H7 (cell line): ENCODE measurements around the gene EME1. TPM values are rescaled to one million over a fixed set of nuclear protein-coding genes. Genes with fewer than 3 reads are reported as not detected.
"Not testable (repeated sequence)": the region's sequence is repeated elsewhere in the genome, so short reads cannot be mapped to it uniquely, and the experiment has no call there.

Experiments used
- DNase-seq: peaks from one replicate; pipeline ENCODE4 v3.0.0; 2012
- H3K27me3 ChIP-seq: 2 replicates; pipeline ENCODE4 v1.6.0; 2011; ENCODE audit warnings: mild to moderate bottlenecking, low read length; ENCODE audit not compliant: control insufficient read depth, insufficient read depth
- H3K36me3 ChIP-seq: replicated peaks from 2 replicates; pipeline ENCODE4 v1.5.1; 2011; ENCODE audit warnings: low read length; ENCODE audit not compliant: control insufficient read depth, insufficient read depth
- H3K4me3 ChIP-seq: 2 replicates; pipeline ENCODE4 v1.5.1; 2011; ENCODE audit warnings: low read depth, mild to moderate bottlenecking, control low read depth, low read length, moderate library complexity; ENCODE audit not compliant: insufficient read depth
- total RNA-seq: library from RNA; depleted of rRNA; stranded (reverse); fragments of >200 nt; shearing (Covaris generic); gene quantifications from 2 replicates; pipeline ENCODE4 v1.2.3, GENCODE V29; 2014

EME1 gene
- total RNA-seq, 1 experiment from 2014 or later: 21.7 TPM

DNA sequence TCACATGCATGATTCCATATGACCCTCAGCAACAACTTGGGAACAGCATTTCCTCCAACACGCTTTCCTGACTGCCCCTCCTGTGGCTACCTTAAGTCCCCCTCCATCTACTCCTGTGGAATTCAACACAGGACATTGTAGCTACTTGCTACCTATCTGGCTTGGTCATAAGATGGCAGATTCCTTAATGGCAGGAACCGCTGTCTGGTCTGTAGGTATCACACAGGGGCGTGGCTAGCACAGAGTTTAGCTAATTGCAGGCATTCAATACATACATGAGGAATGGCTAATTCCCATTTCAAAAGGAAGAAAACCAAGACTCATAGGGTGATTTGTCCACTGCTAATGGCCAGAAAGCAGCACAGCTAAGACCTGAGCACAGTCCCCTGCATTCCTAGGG, 15.7 kb downstream of the EME1 start:
- Histone ChIP-seq H3K4me3 (no peak overlapping the region), H3K36me3 (peaks cover 62% of the 10 kb centered on the region), H3K27me3 (no peaks in the 10 kb centered on the region)
- no peak for DNase-seq

DNA sequence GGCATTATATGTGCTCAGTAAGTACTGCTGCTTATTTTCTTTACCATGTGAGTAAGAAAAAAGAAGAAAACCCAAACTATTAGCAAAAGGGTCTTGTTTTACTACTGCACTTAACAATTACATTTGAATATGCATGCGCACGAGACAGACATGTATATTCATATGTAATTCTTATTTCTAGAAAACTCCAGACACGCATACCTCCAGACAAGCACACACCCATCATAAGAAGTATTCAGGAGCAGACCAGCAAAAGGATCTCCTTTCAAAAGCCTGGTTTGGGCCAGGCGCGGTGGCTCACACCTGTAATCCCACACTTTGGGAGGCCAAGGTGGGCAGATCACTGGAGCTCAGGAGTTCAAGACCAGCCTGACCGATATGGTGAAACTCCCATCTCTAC, 16.5 kb downstream of the EME1 start:
- Histone ChIP-seq H3K4me3 (no peak overlapping the region), H3K27me3 (no peaks in the 10 kb centered on the region), H3K36me3 (peaks cover 67% of the 10 kb centered on the region)
- no peak for DNase-seq

DNA sequence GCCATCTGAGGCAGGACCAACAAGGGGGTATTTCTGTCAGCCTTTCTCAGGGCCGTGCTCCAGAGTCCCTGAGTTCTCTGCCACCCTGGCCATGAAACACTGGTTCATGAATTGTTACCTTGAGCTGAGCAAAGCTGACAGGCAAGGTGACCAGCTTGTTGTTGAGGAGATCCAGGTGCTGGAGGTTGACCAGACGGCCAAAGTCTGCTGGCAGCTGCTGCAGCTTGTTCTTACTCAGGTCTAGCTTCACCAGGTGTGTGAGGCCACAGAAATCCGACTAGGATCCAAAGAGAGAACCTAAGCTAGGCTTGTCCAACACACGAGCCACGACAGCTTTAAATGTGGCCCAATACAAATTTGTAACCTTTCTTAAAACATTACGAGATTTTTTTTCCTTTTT, 19.6 kb downstream of the EME1 start:
- Histone ChIP-seq H3K4me3 (no peak overlapping the region), H3K27me3 (no peaks in the 10 kb centered on the region), H3K36me3 (peaks cover 48% of the 10 kb centered on the region)
- DNase-seq: no peak

DNA sequence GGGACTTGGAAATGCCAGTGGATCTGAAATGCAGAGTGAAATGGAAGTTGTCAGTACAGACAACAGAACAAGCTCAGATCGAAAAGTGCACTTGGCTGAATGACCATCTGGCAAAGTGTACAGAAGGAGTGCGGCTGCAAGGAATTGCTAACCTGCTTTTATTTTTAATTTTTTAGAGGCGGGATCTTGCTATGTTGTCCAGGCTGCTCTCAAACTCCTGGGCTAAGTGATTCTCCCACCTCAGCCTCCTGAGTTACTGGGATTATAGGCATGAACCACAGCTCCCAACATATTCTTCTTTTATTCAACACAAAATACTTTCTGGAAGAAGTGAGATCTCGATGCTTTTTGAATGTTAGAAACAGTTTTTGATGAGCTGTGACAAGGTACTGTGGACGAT, 20.7 kb downstream of the EME1 start:
- H3K27me3 ChIP-seq: no peaks in the 10 kb centered on the region
- no peak overlapping the region for H3K4me3 ChIP-seq
- DNase-seq: no peak
- H3K36me3 ChIP-seq: peaks cover 42% of the 10 kb centered on the region

DNA sequence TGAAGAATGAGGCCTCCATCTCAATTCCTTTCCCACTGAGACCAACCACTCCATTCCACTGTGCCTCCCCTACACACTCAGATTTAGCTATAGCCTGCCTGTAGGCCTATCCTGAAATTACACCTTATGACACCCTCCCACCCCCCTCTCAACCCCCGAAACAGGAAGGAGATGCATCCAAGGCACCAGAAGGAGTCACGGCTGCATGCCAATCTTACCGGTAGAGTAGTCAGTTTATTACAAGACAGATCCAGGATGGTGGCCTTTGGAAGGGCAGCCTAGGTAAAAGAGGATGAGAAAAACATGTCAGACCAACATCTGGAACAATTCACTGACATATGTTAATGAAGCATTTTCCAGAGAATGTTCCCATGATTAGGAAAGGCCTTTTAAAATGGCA, 21.7 kb downstream of the EME1 start:
- H3K4me3 ChIP-seq: no peak overlapping the region
- H3K27me3 ChIP-seq: no peaks in the 10 kb centered on the region
- peaks cover 39% of the 10 kb centered on the region for H3K36me3 ChIP-seq
- no peak for DNase-seq

DNA sequence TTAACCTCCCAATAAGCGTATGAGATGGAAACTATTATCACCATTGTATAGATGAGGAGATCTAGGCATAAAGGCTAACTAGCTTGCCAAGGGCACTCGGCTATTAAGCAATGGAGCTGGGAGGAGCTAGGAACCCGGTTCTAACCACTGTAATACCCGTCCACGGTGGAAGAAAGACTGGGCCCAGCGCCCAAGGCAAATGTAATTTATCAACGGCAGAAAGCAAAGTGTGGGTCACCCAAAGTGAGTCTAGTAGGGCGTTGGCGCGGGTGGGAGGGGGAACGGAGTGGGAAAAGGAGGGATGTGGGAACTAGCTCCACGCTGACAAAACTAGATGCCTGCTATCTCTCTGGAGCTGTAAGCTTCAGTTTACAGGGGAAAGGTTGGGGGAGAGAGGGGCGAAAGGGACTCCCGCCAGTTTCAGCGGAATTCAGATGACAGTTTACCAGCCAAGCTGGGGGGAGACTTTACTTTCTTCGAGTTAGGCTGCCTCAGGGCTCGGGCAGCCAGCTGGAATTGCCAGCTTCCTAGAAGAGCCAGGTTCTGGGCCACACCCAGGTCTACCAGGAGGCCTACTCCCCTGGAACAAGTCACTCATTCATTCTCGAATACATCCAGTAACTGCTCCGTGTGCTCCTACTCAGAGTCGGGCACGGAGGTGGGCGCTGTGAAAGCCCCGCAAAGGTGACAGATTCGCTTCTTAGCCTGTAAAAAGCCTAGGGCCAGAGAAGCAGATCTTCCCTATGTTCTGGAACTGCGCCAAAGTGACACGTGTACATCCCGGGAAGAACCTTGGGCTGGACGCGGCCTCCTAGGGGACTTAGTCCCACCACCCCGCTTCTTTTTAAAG, 23.5 kb downstream of the EME1 start:
- Histone ChIP-seq H3K36me3 (peaks cover 31% of the 10 kb centered on the region), H3K4me3 (peak overlapping the region; percentile 87)
- DNase-seq: peak; percentile 48

DNA sequence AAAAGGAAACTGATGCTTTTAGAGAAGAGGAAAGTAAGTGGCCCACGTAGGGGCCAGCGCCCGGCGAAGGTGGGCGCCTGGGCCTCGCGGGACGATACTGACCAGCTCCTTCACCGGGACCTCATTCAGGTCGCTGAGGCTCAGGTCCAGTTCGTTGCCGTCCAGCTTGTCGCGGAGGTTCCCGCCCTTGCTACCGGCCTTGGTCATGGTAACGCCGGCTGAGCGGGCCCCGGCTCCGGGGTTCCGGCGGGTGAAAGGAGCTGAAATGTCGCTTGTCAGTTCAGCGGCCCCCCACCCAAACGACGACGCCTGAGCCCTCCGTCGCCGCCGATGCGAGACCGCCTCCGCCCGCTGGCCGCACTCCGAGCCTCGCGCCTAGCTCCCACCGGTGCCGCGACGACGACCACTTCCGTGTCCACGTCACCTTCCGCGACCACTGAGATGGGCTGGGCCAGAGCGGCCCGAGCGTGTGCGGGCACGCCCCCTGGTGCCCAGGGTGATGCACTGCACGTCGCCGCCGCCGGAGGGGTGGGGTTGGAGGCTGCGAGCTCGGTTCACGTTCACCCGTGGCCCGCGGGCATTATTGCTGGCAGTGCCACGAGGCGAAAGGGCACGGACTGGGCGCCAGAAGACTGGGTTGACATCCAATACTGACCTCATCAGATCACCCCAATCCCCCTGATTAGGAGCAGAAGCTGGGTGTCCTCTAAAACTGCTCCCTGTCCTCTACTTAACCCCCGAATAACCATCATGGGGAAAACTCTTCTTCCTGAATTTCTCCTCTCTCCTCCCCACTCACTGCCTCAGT, 24.3 kb downstream of the EME1 start, which contains the start of gene LRRC59:
LRRC59 (minus strand) TSS at position 413 of the 808 bp plus-strand sequence; CDS start at position 207, 206 bp downstream.
- Histone ChIP-seq H3K4me3 (peak within 1 kb of the TSS; percentile 87), H3K27me3 (no peaks in the 10 kb centered on the region), H3K36me3 (peaks cover 25% of the 10 kb centered on the region)
- peak; percentile 95 for DNase-seq

More for the DNA sequence above, 23.5 kb downstream of the EME1 start:
- H3K27me3 ChIP-seq: no peaks in the 10 kb centered on the region

DNA sequence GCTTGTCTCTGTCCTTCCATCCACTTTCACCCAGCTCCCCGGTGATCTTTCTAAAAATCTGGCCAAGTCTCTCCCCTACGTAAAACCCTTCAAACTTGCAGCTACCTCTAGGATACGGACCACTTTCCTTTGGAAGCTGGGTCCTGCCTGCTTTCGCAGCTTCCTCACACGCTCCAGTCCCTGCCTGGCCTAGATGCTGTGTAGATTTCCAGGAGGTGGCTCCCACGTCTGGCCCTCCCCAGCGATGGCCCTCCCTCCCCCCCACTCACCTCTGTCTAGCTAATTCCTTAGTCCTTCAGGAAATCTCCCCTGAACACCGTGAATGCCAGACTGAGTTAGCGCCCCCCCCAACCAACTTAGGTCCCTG, 24.9 kb downstream of the EME1 start:
- peaks cover 19% of the 10 kb centered on the region for H3K36me3 ChIP-seq
- H3K27me3 ChIP-seq: no peaks in the 10 kb centered on the region
- DNase-seq: no peak
- peak overlapping the region; percentile 87 for H3K4me3 ChIP-seq

DNA sequence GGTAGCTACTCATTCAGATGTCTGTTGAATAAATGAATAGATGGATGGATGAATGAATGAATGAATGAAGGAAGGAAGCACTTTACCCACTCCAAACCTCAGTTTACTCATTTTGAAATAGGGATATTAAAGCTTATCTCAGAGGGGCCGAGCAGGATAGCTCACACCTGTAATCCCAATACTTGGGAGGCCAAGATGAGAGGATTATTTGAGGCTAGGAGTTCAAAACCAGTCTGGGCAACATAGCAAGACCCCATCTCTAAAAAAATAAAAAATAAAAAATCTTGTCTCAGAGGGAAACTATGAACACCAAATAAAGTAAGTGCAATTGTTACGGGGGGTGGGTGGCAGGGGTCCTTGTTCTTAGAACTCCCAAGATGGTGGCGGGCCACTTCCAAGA, 25.6 kb downstream of the EME1 start:
- H3K27me3 ChIP-seq, DNase-seq, H3K4me3 ChIP-seq: not testable (repeated sequence)
- peaks cover 11% of the 10 kb centered on the region for H3K36me3 ChIP-seq

DNA sequence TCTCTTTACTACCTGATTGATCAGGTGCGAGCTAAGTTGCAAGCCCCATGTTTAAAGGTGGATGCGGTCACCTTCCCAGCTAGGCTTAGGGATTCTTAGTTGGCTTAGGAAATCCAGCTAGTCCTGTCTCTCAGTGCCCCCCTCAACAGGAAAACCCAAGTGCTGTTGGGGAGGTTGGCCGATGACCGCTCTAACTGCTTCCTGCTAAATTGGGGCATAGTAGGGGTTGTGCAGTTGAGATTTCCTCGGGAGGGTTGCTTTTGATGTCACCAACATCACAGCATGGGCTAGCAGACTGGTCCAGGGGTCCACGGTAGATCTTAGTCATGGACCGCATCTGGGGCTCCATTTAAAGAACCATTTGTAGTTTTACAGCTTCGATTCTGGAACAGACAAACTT, 26.6 kb downstream of the EME1 start:
- not testable (repeated sequence) for H3K36me3 ChIP-seq, DNase-seq, H3K4me3 ChIP-seq, H3K27me3 ChIP-seq

DNA sequence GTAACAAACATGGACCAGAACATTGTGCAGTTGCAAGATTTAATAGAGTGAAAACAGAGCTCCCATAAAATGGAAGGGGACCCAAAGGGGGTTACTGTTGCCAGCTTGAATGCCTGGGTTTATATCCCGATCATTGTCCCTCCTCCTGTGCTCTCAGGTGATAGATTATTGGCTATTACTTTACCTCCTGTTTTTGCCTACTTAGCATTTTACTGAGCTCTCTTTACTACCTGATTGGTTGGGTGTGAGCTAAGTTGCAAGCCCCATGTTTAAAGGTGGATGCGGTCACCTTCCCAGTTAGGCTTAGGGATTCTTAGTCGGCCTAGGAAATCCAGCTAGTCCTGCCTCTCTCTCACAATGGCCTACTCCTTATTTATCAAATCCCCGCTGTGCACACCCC, 32.3 kb downstream of the EME1 start:
- not testable (repeated sequence) for H3K27me3 ChIP-seq, H3K4me3 ChIP-seq, H3K36me3 ChIP-seq, DNase-seq

DNA sequence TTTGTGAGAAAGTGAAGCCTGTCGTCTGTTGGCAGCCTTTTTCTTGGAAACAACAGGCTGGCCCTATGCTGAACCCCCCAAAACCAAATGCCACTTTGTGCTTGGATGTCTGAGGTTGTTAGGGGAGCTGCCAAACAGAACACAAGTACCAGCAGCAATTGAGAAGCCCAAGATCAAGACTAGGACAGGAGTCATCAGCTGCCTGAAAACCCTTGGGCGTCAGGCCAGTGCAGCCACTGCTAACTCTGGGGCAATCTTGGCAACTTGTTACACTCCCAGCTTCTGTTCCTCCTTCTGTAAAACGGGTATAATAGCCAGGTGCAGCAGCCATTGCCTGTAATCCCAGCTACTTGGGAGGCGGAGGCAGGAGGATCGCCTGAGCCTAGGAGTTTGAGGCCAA, 33.5 kb downstream of the EME1 start:
- Histone ChIP-seq H3K27me3 (no peaks in the 10 kb centered on the region), H3K36me3 (no peaks in the 10 kb centered on the region), H3K4me3 (no peak overlapping the region)
- DNase-seq: no peak

DNA sequence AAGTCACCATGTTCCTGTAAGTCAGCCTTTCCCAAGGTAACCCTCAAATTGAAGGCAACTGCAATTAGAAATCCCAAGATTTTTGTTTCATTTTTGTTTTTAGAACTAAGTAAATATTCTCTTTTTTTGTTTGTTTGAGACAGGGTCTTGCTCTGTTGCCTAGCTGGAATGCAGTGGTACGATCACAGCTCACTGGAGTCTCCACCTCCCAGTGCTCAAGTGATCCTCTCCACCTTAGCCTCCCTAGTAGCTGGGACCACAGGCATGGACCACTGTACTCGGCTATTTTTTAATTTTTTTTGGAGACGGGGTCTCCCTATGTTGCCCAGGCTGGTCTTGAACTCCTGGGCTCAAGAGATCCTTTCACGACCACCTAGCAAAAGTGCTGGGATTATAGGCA, 34.9 kb downstream of the EME1 start:
- Histone ChIP-seq H3K4me3 (no peak overlapping the region), H3K36me3 (no peaks in the 10 kb centered on the region), H3K27me3 (no peaks in the 10 kb centered on the region)
- no peak for DNase-seq

DNA sequence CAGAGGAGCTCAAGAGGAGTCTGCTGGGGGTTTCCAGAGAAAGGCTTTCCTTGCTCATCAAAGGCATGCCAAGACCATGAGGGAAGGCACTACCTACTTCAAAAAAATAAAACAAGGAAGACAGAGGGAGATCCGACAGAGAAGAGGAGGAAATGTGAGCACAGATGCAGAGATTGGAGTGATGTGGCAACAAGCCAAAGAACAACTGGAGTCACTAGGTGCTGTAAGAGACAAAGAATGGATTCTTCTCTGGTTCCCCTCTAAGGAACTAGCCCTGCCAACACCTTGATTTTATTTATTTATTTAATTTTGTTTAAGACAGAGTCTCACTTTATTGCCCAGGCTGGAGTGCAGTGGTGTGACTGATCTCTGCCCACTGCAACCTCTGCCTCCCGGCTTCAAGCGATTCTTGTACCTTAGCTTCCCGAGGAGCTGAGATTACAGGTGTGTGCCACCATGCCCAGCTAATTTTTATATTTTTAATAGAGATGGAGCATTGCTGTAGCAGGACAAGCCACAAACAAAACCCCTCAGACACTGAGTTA, 39.2 kb downstream of the EME1 start:
- H3K27me3 ChIP-seq: no peaks in the 10 kb centered on the region
- H3K36me3 ChIP-seq: no peaks in the 10 kb centered on the region
- H3K4me3 ChIP-seq: no peak overlapping the region
- no peak for DNase-seq

DNA sequence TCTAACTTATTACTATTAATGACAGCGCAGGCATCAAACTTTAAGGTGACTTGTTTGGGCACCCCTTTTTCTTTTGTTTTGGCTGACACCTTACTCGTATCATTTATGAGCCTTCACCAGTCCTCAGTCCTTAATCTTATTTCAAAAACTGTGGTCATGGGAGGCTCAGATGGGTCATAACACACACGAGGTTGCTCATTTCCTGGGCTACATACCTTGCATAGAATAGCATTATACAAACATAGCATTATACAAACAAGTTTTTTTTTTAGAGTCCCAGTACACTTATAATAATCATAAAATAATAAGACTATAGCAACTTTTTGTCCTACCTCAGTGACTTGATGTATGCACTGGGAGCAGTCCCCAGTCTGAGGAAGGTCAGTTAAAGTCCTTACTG, 41.8 kb downstream of the EME1 start:
- no peak for DNase-seq
- H3K27me3 ChIP-seq: no peaks in the 10 kb centered on the region
- no peak overlapping the region for H3K4me3 ChIP-seq
- H3K36me3 ChIP-seq: no peaks in the 10 kb centered on the region
